HUDEP-2 (cell line): ENCODE results near the gene MYRIP.
"Not testable (repeated sequence)": the region's sequence is repeated elsewhere in the genome, so short reads cannot be mapped to it uniquely, and the experiment has no call there.

ENCODE experiments used
- DNase-seq, 76 experiments: peaks; one replicate each; lab custom pipeline; 2025; ENCODE audit not compliant: unreplicated experiment in 76 of 76; lab: John Stamatoyannopoulos, UW

The MYRIP gene

GRCh38 chr3:40258555-40258954, 449.1 kb downstream of the MYRIP start:
- DNase-seq, result no peak

DNA sequence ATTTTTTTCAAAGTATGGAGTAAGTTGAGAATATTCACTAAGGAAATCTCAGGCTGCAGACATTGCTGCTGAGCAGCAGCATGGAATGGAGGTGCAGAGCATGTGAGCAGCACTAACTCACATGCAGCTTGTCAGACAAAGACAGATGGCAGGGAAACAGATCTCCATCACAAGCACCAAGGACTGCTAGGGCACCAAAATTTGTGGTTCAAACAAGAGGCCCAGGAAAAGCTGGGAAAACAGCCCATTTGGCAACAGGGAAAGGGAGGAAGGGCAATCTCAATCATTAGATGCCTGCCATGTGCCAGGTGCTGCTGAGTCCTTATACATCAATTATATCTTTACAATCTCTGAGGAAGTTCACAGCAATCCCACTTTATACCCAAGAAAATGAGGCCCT, 452.9 kb downstream of the MYRIP start:
- no peak for DNase-seq

DNA sequence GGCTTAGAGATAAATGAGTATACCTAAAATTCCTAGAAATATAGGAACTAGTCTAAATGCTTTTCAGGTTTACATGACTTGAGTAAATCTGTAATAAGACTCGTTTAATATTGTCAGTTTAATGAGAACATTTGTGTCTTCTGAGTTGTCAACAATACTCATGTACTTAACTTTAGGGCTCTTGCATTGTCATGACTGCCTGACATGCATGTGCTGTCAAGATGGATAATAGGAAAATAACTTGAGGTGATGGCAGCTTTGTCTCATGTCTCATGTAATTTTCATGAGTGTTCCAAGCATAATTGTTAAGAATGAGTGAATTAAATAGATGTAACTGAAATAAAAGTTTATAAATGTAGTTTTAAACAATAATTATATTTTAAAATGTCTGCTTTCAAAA, 455.0 kb downstream of the MYRIP start:
- DNase-seq, result no peak

GRCh38 chr3:40265181-40265580, 455.8 kb downstream of the MYRIP start:
- DNase-seq, result no peak

- no peak for DNase-seq
These were observed 458.7 kb downstream of the MYRIP start for GRCh38 chr3:40267937-40268724.

GRCh38 chr3:40268802-40269524, 459.6 kb downstream of the MYRIP start:
- no peak for DNase-seq

DNA sequence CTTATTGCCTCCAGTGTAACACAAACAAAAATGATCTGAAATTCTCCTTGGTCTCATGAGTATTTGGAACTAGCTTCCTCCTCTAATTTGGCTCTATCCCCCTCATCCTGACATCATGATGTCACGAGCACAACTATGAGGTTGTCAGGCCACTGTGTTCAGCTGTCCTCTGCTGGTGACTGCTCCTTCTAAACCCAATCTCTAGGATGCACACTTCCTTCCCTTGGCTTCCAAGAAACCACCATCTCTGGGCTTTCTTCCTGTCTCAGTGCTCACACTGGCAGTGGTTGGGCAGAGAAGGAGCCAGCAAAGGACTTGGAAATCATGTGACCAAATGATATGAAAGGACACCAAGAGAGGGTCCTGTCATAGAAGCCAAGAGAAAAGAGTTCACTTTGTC, 469.4 kb downstream of the MYRIP start:
- DNase-seq, result no peak

GRCh38 chr3:40281995-40282394, 472.6 kb downstream of the MYRIP start:
- no peak for DNase-seq

GRCh38 chr3:40283057-40283456, 473.6 kb downstream of the MYRIP start:
- not testable (repeated sequence) for DNase-seq

GRCh38 chr3:40287248-40287647, 477.8 kb downstream of the MYRIP start:
- DNase-seq, result no peak

- DNase-seq, result peak in 1 of 76 experiments; percentile 15
These were observed 481.0 kb downstream of the MYRIP start for GRCh38 chr3:40290396-40290795.

DNA sequence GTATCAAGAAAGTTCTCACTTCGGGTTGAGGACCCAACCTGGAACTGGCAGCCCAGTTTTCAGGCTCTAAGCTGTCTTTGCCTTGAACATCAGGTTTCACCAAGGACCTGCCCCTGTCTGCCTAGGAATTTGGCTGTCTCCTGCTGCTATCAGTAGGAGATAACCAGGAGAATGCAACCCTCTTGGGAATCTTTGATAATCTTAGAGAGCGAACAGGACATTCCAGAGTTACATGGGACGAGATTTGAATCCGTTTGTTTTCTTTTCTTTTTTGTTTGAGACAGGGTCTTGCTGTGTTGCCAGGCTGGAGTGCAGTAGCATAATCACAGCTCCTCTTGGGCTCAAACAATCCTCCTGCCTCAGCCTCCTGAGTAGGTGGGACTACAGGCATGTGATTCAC, 482.1 kb downstream of the MYRIP start:
- DNase-seq, result no peak

DNA sequence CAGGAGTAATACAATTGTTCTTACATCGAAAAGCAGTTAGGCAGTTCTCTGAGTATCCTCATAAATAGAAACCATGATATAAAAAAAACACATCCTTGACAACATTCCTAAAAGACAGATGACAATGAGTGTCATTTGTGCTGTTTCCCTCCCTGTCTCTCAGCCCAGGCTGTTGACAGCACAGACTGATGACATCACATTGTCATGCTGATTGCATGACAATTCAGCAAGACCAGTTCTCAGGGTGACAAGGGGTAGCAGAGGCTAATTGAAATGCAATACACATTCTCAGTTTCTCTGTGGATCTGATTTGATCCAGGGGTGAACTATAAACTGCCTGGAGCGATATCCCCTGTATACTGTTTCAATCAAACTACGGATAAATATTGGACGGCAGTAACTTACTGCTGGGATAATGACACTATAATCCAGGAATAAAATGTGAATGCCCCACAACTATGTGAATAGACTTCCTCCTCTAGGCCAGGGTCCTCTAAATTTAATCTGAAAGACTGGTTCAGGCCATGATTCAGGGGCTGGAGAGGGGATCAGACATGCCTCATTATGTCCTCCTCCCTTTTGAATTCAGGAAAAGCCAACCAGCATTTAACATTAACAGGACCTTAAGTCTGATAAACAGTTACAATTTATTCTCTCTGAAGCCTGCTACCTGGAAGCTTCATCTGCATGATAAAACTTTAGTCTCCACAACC, 483.4 kb downstream of the MYRIP start:
- no peak for DNase-seq

GRCh38 chr3:40294434-40294833, 485.0 kb downstream of the MYRIP start:
- no peak for DNase-seq

DNA sequence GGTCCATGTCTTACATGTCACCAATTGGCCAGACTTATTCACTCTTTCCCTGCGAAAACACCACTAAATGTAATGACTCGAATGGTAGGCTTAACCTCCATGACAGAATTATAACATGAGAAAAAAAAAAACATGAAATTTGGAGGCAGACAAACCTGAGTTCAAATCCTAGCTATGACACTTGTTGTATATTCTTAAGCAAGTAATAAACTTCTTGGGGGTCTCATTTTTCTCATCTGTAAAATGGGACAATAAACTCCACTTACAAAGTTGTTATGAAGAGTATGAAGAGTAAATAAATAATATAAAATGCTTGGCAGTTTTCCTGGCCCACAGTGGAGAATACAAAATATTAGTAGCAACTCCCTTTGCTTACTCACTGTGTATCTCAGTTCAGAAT, 488.7 kb downstream of the MYRIP start:
- DNase-seq, result no peak

GRCh38 chr3:40299130-40299720, 489.8 kb downstream of the MYRIP start:
- DNase-seq, result no peak

- DNase-seq, result no peak
These were observed 490.4 kb downstream of the MYRIP start for GRCh38 chr3:40299721-40300335.

DNA sequence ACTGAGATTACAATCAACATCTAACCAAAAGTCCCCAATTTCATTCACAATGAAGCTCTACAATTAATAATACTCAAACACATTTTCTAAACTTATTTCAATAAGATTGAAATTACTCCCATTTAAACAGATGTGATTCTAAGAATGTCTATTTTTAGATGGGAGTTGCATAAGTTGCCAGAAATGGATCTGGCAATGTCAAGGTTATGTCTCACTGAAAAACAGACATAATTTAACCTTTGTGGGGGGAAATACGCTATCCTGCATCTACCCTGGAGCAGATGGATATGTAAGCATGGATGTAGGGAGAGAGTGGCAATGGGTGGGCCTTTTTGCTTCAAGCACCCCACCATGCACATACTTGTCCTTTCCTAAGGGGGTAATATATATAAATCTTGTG, 493.4 kb downstream of the MYRIP start:
- no peak for DNase-seq

GRCh38 chr3:40304352-40304751, 494.9 kb downstream of the MYRIP start:
- DNase-seq, result no peak

GRCh38 chr3:40306336-40306735, 496.9 kb downstream of the MYRIP start:
- DNase-seq, result no peak

GRCh38 chr3:40307176-40307575, 497.8 kb downstream of the MYRIP start:
- DNase-seq, result no peak
